ENCODE results near the gene SLC3A2.

SLC3A2 gene

GRCh38 chr11:62880231-62880802 lies 379 bp upstream of the SLC3A2 start:
- peak; percentile 58 for DNase-seq (ENCODE audit: low spot score)

GRCh38 chr11:62881579-62882430 lies 1.1 kb downstream of the SLC3A2 start:
- FAIRE-seq = no peak
- peak; percentile 90 for DNase-seq (ENCODE audit: low spot score)

More at GRCh38 chr11:62880231-62880802, 379 bp upstream of the SLC3A2 start:
- FAIRE-seq = no peak

GRCh38 chr11:62882431-62882749 lies 1.7 kb downstream of the SLC3A2 start:
- DNase-seq (ENCODE audit: low spot score) = no peak
- no peak for FAIRE-seq

- FAIRE-seq (no peak), DNase-seq (ENCODE audit: low spot score) (no peak)
Measured at GRCh38 chr11:62882788-62883501, 2.2 kb downstream of the SLC3A2 start.

GRCh38 chr11:62883673-62884072 lies 3.0 kb downstream of the SLC3A2 start:
- DNase-seq (ENCODE audit: low spot score) (no peak), FAIRE-seq (no peak)

GRCh38 chr11:62885137-62885750 lies 4.5 kb downstream of the SLC3A2 start:
- FAIRE-seq = no peak
- no peak for DNase-seq (ENCODE audit: low spot score)

- no peak for FAIRE-seq
Measured at GRCh38 chr11:62888406-62888805, 7.7 kb downstream of the SLC3A2 start.

GRCh38 chr11:62889126-62889483 lies 8.4 kb downstream of the SLC3A2 start:
- no peak for DNase-seq (ENCODE audit: low spot score)
- no peak for FAIRE-seq

More at GRCh38 chr11:62888406-62888805, 7.7 kb downstream of the SLC3A2 start:
- DNase-seq (ENCODE audit: low spot score) = no peak

GRCh38 chr11:62889484-62890437 lies 9.1 kb downstream of the SLC3A2 start:
- no peak for FAIRE-seq

GRCh38 chr11:62892077-62892922 lies 11.6 kb downstream of the SLC3A2 start:
- no peak for FAIRE-seq
- DNase-seq (ENCODE audit: low spot score) = no peak

More at GRCh38 chr11:62889484-62890437, 9.1 kb downstream of the SLC3A2 start:
- peak; percentile 60 for DNase-seq (ENCODE audit: low spot score)

- DNase-seq (ENCODE audit: low spot score) = no peak
- FAIRE-seq = no peak
Measured at GRCh38 chr11:62895501-62895900, 14.8 kb downstream of the SLC3A2 start.

- FAIRE-seq (no peak), DNase-seq (ENCODE audit: low spot score) (no peak)
Measured at GRCh38 chr11:62896049-62896448, 15.4 kb downstream of the SLC3A2 start.

- FAIRE-seq (no peak), DNase-seq (ENCODE audit: low spot score) (no peak)
Measured at GRCh38 chr11:62897311-62897710, 16.6 kb downstream of the SLC3A2 start.

- DNase-seq (ENCODE audit: low spot score) (no peak), FAIRE-seq (no peak)
Measured at GRCh38 chr11:62898027-62898426, 17.3 kb downstream of the SLC3A2 start.

GRCh38 chr11:62902932-62903331 lies 22.2 kb downstream of the SLC3A2 start:
- no peak for DNase-seq (ENCODE audit: low spot score)
- FAIRE-seq = no peak

GRCh38 chr11:62905296-62905695 lies 24.6 kb downstream of the SLC3A2 start:
- DNase-seq (ENCODE audit: low spot score) (no peak), FAIRE-seq (no peak)

- peak; percentile 42 for DNase-seq (ENCODE audit: low spot score)
- no peak for FAIRE-seq
Measured at GRCh38 chr11:62905927-62906531, 25.3 kb downstream of the SLC3A2 start.

- no peak for DNase-seq (ENCODE audit: low spot score)
- no peak for FAIRE-seq
Measured at GRCh38 chr11:62908468-62909072, 27.9 kb downstream of the SLC3A2 start.
